Measurements from ENCODE around the gene ATAD3B. TPM values are rescaled to one million over a fixed set of nuclear protein-coding genes. Genes with fewer than 3 reads are reported as not detected.

The ATAD3B gene, protein sequence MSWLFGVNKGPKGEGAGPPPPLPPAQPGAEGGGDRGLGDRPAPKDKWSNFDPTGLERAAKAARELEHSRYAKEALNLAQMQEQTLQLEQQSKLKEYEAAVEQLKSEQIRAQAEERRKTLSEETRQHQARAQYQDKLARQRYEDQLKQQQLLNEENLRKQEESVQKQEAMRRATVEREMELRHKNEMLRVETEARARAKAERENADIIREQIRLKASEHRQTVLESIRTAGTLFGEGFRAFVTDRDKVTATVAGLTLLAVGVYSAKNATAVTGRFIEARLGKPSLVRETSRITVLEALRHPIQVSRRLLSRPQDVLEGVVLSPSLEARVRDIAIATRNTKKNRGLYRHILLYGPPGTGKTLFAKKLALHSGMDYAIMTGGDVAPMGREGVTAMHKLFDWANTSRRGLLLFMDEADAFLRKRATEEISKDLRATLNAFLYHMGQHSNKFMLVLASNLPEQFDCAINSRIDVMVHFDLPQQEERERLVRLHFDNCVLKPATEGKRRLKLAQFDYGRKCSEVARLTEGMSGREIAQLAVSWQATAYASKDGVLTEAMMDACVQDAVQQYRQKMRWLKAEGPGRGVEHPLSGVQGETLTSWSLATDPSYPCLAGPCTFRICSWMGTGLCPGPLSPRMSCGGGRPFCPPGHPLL
- total RNA-seq: 31.4 and 37.8 TPM in 2 replicates

DNA sequence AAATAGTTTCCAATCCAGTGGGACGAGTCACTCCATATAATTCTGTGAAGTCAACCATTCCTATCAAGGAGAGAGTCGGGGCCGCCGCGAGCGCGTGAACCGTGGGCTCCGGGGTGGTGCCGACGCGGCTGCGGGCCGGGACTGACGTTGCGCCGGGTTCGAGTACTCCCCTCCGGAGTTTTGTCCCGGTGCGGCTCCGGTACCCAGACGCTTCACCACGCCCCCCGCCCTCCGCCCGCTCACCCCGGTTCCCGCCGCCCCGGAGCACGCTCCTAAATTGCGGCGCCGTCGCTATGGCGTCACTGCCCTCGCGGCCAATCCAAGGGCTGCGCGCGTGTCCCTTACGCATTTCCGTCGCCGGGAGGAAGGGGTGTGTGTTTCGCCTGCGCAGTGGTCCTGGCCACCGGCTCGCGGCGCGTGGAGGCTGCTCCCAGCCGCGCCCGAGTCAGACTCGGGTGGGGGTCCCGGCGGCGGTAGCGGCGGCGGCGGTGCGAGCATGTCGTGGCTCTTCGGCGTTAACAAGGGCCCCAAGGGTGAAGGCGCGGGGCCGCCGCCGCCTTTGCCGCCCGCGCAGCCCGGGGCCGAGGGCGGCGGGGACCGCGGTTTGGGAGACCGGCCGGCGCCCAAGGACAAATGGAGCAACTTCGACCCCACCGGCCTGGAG lies at the start of gene ATAD3B:
Gene ATAD3B, plus strand, starts transcription at position 377 of the 664 bp plus-strand sequence. Its CDS starts 120 bp downstream, at position 497.
- Histone ChIP-seq H3K27me3 (ENCODE audit: control insufficient read depth, insufficient read depth, low read length) (no peaks in the 10 kb centered on the region), H3K4me3 (ENCODE audit: low read depth, low read length) (peak within 1 kb of the TSS; percentile 67), H3K36me3 (ENCODE audit: control insufficient read depth, insufficient read depth, low read length) (no peaks in the 10 kb centered on the region)
- peak; percentile 35 for DNase-seq (ENCODE audit: low read depth)
- TF ChIP-seq CTCF (IDR thresholded peaks at IDR 0.05; ENCODE audit: insufficient read depth, low read length, poor library complexity, severe bottlenecking): no peak

GRCh38 chr1:1421907-1422464 lies 49.6 kb upstream of the ATAD3B start:
- no peak for TF ChIP-seq CTCF (IDR thresholded peaks at IDR 0.05; ENCODE audit: insufficient read depth, low read length, poor library complexity, severe bottlenecking)
- peaks cover 6% of the 10 kb centered on the region for H3K27me3 ChIP-seq (ENCODE audit: control insufficient read depth, insufficient read depth, low read length)
- H3K4me3 ChIP-seq (ENCODE audit: low read depth, low read length): no peak overlapping the region
- no peak for DNase-seq (ENCODE audit: low read depth)
- H3K36me3 ChIP-seq (ENCODE audit: control insufficient read depth, insufficient read depth, low read length): no peaks in the 10 kb centered on the region

DNA sequence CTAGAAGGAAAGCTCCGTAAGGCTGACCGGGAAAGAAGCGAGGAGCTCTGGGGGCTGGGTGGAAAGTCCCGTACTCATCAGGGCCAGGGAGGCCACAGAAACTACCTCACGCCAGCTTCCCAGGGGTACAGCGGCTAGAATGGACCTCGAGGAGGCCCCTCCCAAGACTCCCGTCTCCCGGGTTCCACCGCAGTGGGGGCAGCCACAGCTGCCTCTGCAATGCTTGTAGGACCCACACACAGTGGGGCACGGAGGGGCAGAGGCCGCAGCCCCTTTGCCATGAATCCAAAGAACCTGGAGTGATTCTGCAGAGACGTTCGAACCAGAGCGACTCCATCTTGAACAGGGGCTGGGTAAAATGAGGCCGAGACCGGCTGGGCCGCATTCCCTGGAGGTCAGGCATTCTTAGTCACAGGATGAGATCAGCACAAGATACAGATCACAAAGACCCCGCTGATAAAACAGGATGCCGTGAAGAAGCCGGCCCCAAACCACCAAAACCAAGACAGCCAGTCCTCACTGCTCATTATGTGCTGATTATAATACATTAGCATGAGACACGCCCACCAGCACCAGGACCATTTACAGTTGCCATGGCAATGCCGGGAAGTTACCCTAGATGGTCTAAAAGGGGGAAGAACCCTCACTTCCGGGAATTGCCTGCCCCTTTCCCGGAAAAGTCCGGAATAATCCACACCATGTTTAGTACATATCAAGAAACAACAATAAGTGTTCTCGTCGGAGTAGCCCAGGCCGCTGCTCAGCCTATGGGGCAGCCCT lies 48.9 kb upstream of the ATAD3B start:
- no peak for DNase-seq (ENCODE audit: low read depth)
- Histone ChIP-seq H3K36me3 (ENCODE audit: control insufficient read depth, insufficient read depth, low read length) (no peaks in the 10 kb centered on the region), H3K27me3 (ENCODE audit: control insufficient read depth, insufficient read depth, low read length) (peaks cover 6% of the 10 kb centered on the region), H3K4me3 (ENCODE audit: low read depth, low read length) (no peak overlapping the region)
- no peak for TF ChIP-seq CTCF (IDR thresholded peaks at IDR 0.05; ENCODE audit: insufficient read depth, low read length, poor library complexity, severe bottlenecking)

- DNase-seq (ENCODE audit: low read depth): no peak
- Histone ChIP-seq H3K36me3 (ENCODE audit: control insufficient read depth, insufficient read depth, low read length) (no peaks in the 10 kb centered on the region), H3K27me3 (ENCODE audit: control insufficient read depth, insufficient read depth, low read length) (peaks cover 6% of the 10 kb centered on the region), H3K4me3 (ENCODE audit: low read depth, low read length) (no peak overlapping the region)
- TF ChIP-seq CTCF (IDR thresholded peaks at IDR 0.05; ENCODE audit: insufficient read depth, low read length, poor library complexity, severe bottlenecking): no peak
These were observed 48.3 kb upstream of the ATAD3B start for GRCh38 chr1:1423245-1423597.

- DNase-seq (ENCODE audit: low read depth): no peak
- no peak for TF ChIP-seq CTCF (IDR thresholded peaks at IDR 0.05; ENCODE audit: insufficient read depth, low read length, poor library complexity, severe bottlenecking)
- H3K4me3 ChIP-seq (ENCODE audit: low read depth, low read length): no peak overlapping the region
- H3K36me3 ChIP-seq (ENCODE audit: control insufficient read depth, insufficient read depth, low read length): no peaks in the 10 kb centered on the region
- peaks cover 5% of the 10 kb centered on the region for H3K27me3 ChIP-seq (ENCODE audit: control insufficient read depth, insufficient read depth, low read length)
These were observed 46.9 kb upstream of the ATAD3B start for GRCh38 chr1:1424707-1425106.

Measured in kidney epithelial cell (primary cell).